DMS114 treated with DMSO at 0.1 percent for 48 hours (cell line): ENCODE results near the gene MS4A15.
"Not testable (repeated sequence)": the region's sequence is repeated elsewhere in the genome, so short reads cannot be mapped to it uniquely, and the experiment has no call there.

Experiments
- DNase-seq: peaks from one replicate; lab custom pipeline; 2025; ENCODE audit not compliant: unreplicated experiment; lab: John Stamatoyannopoulos, UW

Gene MS4A15

GRCh38 chr11:60753309-60753708, 3.4 kb upstream of the MS4A15 start:
- no peak for DNase-seq

DNA sequence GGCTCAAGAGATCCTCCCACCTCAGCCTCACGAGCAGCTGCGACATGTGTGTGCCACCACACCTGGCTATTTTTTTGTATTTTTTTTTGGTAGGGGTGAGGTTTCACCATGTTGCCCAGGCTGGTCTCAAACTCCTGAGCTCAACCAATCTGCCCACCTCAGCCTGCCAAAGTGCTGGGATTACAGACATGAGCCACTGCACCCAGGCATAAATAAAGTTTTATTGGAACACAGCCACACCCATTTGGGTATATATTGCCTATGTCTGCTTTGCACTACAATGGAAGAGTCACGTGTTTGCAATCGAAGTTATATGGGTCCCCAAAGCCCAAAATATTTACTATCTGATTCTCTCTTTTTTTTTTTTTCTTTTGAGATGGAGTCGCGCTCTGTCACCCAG, 1.8 kb upstream of the MS4A15 start:
- no peak for DNase-seq

DNA sequence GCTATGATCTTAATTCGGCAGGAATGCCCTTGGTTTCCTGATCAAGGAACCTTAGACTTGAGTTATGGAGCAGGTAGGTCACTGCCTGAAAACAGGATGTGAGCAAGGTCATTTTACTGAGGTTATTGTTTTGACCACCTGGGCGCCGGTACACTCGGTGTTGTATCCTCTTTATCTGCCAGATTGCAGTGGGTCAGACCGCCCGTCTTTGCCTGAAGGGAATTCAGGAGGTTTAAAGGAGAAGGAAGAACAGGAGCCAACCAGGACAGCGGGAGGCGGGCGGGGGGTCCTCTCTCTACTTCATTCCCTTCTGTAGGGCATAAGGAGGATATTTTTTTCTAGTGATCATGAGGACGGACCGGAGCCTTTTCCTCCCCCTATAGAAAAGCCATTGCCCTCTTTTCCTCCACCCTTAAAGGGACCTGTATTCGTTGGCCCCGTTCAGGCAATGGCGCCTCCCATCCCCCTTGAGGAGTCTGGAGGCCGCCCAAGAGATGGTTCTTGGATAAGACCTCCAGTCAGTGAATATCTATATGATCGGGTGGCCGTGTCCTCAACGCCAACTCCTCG, 649 bp downstream of the MS4A15 start:
- DNase-seq, result no peak

GRCh38 chr11:60758671-60759070, 2.0 kb downstream of the MS4A15 start:
- DNase-seq, result not testable (repeated sequence)

DNA sequence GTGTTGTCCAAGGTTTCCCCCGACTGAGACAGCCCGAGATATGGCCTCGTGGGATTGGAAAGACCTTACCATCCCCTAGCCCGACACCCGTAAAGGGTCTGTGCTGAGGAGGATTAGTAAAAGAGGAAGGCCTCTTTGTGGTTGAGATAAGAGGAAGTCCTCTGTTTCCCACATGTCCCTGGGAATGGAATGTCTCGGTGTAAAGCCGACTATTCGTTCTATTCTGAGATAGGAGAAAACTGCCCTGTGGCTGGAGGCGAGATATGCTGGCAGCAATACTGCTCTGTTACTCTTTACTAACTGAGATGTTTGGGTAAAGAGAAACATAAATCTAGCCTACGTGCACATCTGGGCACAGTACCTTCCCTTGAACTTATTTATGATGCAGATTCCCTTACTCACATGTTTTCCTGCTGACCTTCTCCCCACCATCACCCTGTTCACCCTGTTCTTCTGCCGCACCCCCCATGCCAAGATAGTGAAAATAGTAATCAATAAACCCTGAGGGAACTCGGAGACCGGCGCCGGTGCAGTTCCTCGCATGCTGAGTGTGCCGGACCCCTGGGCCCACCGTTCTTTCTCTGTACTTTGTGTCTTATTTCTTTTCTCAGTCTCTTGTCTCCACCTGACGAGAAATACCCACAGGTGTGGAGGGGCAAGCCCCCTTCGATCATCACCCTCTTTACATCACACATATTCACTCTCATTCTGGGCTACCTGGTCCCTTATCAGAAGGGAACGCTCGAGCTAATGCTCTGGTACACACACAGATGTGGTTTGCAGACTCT, 3.0 kb downstream of the MS4A15 start:
- DNase-seq, result not testable (repeated sequence)

GRCh38 chr11:60761436-60762190, 4.9 kb downstream of the MS4A15 start:
- DNase-seq, result no peak

- no peak for DNase-seq
These were observed 6.4 kb downstream of the MS4A15 start for GRCh38 chr11:60762851-60763691.

- no peak for DNase-seq
These were observed 7.2 kb downstream of the MS4A15 start for GRCh38 chr11:60763692-60764369.

- DNase-seq, result no peak
These were observed 8.2 kb downstream of the MS4A15 start for GRCh38 chr11:60764879-60765278.

- DNase-seq, result no peak
These were observed 8.7 kb downstream of the MS4A15 start for GRCh38 chr11:60765355-60765754.

DNA sequence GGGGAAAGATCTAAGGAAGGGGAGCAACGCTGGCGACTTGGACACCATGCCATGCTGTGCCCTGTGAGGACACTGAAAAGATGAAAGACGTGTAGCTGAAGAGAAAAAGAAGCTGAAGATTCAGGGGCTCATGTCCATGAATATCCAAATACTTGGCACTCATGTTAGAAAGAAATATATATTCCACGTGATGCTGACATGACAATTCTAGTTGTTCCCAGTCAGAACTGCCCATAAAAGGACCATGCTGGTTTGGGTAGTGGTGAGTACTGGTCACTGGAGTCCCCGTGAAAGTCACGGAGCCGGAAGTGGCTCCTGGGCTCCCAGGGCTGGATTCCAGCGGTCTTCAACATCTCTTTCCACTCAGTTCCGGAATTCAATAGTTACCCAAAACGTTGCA, 9.9 kb downstream of the MS4A15 start:
- DNase-seq, result no peak

GRCh38 chr11:60767388-60767811, 10.7 kb downstream of the MS4A15 start:
- no peak for DNase-seq

DNA sequence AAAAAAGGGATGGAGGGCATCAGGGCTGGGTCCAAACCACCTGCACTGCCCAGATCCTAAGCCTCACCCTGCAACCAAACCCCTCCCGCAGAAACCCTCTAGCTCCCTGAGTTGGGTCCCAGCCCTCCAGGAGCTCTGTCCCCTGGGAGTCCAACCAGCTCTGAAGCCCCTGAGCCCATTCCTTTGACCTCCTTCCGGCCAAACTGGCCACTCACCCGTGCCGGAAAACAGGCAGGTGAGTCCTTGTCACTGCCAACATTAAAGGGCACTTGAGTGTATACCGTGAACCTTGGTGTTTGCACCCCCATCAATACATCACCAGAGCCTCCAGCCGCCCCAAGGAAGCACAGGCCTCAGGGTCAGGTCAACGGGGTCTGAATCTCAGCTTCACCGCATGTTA, 11.5 kb downstream of the MS4A15 start:
- DNase-seq, result no peak

- DNase-seq, result no peak
These were observed 12.6 kb downstream of the MS4A15 start for GRCh38 chr11:60769273-60769672.

GRCh38 chr11:60769811-60770210, 13.1 kb downstream of the MS4A15 start:
- DNase-seq, result no peak

- no peak for DNase-seq
These were observed 14.5 kb downstream of the MS4A15 start for GRCh38 chr11:60771146-60771545.

GRCh38 chr11:60771879-60772525, 15.3 kb downstream of the MS4A15 start:
- DNase-seq, result no peak

GRCh38 chr11:60772666-60773065, 16.0 kb downstream of the MS4A15 start:
- DNase-seq, result no peak

DNA sequence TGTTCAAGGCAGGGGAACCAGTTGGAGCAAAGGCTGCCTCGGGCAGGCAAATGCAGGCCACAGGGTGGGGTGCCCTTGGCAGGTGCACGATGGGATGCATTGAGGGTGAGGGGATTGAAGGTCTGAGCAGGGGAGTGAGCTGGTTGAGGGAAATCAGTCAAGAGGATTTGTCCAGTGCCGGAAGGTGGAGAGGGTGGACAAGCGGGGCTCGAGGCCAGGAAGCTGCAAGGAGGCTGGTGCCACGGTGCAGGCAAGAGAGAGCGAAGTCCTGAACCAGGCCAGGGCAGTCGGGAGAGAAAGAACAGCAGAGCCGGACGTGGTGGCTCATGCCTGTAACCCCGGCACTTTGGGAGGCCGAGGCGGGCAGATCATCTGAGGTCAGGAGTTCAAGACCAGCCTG, 18.1 kb downstream of the MS4A15 start:
- no peak for DNase-seq

DNA sequence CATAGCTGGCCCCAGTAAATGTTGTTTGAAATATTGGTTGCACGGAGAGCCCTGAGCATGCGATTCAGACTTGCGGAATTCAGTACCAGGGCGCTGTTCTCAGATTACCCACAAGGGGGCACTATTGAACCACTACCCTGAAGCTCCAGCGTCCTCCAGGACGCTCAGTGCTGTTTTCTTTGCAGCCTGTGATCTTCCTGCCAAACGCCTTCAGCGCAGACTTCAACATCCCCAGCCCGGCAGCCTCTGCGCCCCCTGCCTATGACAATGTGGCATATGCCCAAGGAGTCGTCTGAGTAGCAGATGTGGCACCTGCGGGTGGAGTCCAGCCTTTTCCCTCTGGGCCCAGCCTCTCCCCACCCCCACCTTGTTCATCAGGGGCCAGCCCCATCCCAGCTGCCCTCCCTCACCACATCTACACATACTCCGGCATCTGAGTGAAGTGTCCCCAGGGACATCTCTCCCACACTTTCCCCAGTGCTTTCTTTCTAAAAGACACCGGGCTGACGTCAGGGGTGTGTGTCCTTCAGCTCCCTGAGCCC, 18.8 kb downstream of the MS4A15 start:
- DNase-seq, result peak; percentile 81
